A673 (cell line): ENCODE results near the gene RAB44. TPM values are rescaled to one million over a fixed set of nuclear protein-coding genes. Genes with fewer than 3 reads are reported as not detected.

Experiments used
- BruUV-seq: library from RNA; stranded (reverse); fragments of 400-500 nt; replicated peaks from 2 replicates; lab custom pipeline; 2021; lab: Mats Ljungman, UMichigan
- CTCF ChIA-PET: fragments of 300-600 bp; sonication (Branson Sonifier 250); formaldehyde crosslinking; loops from one replicate; lab custom pipeline; 2022; ENCODE audit warnings: antibody characterized with exemption; lab: Charles Lee
- POLR2A ChIA-PET: fragments of 300-600 bp; sonication (Branson Sonifier 250); formaldehyde crosslinking; loops from one replicate; lab custom pipeline; 2022; ENCODE audit warnings: antibody characterized with exemption; ENCODE audit not compliant: low non-redundant PET; lab: Charles Lee
- DNase-seq: peaks from one replicate; pipeline ENCODE4 v3.0.0-alpha.2; 2015; ENCODE audit warnings: low spot score
- H3K27ac ChIP-seq: fragments of 200-600 bp; sonication (generic); 2 replicates; pipeline ENCODE4 v1.5.1; 2016; ENCODE audit warnings: mixed run types, low read depth, mild to moderate bottlenecking, mixed read lengths, antibody characterized with exemption, low read length; ENCODE audit not compliant: poor library complexity, severe bottlenecking
- H3K27me3 ChIP-seq: fragments of 200-600 bp; sonication (generic); replicated peaks from 2 replicates; pipeline ENCODE4 v1.6.1; 2017; ENCODE audit warnings: mixed run types, low read depth, mild to moderate bottlenecking, mixed read lengths, antibody characterized with exemption, low read length; ENCODE audit not compliant: insufficient read depth, poor library complexity
- H3K36me3 ChIP-seq: fragments of 200-600 bp; sonication (generic); 2 replicates; pipeline ENCODE4 v1.6.1; 2016; ENCODE audit warnings: mixed run types, mild to moderate bottlenecking, mixed read lengths, antibody characterized with exemption, low read length; ENCODE audit not compliant: insufficient read depth, poor library complexity, severe bottlenecking
- H3K4me1 ChIP-seq: fragments of 200-600 bp; sonication (generic); 2 replicates; pipeline ENCODE4 v1.6.1; 2017; ENCODE audit warnings: mixed run types, mild to moderate bottlenecking, mixed read lengths, antibody characterized with exemption, low read length; ENCODE audit not compliant: insufficient read depth, poor library complexity, severe bottlenecking
- H3K4me3 ChIP-seq: fragments of 200-600 bp; sonication (generic); 2 replicates; pipeline ENCODE4 v1.5.1; 2016; ENCODE audit warnings: low read depth, mixed run types, mild to moderate bottlenecking, mixed read lengths, low read length; ENCODE audit not compliant: poor library complexity, severe bottlenecking
- H3K9me3 ChIP-seq: fragments of 200-600 bp; sonication (generic); 2 replicates; pipeline ENCODE4 v1.6.1; 2016; ENCODE audit warnings: mixed run types, low read depth, mild to moderate bottlenecking, mixed read lengths, antibody characterized with exemption, low read length; ENCODE audit not compliant: poor library complexity, severe bottlenecking
- CTCF ChIP-seq: fragments of 300-800, 200-600 bp; sonication (generic); conservative IDR thresholded peaks from 2 replicates; pipeline ENCODE4 v1.5.1; 2017; ENCODE audit warnings: low read depth, mild to moderate bottlenecking, antibody characterized with exemption, low read length, moderate library complexity, mixed read lengths
- EZH2 ChIP-seq: fragments of 200-600 bp; sonication (generic); IDR thresholded peaks from 2 replicates; pipeline ENCODE4 v1.6.1; 2017; ENCODE audit warnings: borderline replicate concordance, low read depth, mild to moderate bottlenecking, mixed read lengths, antibody characterized with exemption, low read length; ENCODE audit not compliant: poor library complexity, severe bottlenecking
- intact Hi-C: fragments of 100-400 bp; cut with micrococcal nuclease; formaldehyde crosslinking; loops from one replicate; pipeline ENCODE4 v1.10.0; 2022; ENCODE audit not compliant: unreplicated experiment
- total RNA-seq: library from RNA; stranded (reverse); gene quantifications from 2 replicates; pipeline ENCODE4 v1.2.3, GENCODE V29; 2021

Gene RAB44
- total RNA-seq, 1 experiment from 2014 or later: not detected

GRCh38 chr6:36685166-36685924, 12.3 kb upstream of the RAB44 start:
- no peak for DNase-seq
- ChIA-PET POLR2A (interaction anchor here (0.7 kb wide), 1 partner anchor 8 kb away, joined by 4 read pairs; no protein-coding TSS in a partner anchor), CTCF (no interaction called here)
- Histone ChIP-seq H3K36me3 (peaks cover 8% of the 10 kb centered on the region), H3K27ac (no peak overlapping the region), H3K4me1 (peaks cover 15% of the 10 kb centered on the region), H3K9me3 (no peaks in the 10 kb centered on the region), H3K4me3 (no peak overlapping the region), H3K27me3 (no peaks in the 10 kb centered on the region)
- intact Hi-C loops: loop anchor here (10.0 kb wide), 1 partner anchor 261 kb away; no protein-coding TSS in a partner anchor
- TF ChIP-seq EZH2 (no peak), CTCF (no peak)
- no TSS peak for BruUV-seq

GRCh38 chr6:36685926-36686667, 11.5 kb upstream of the RAB44 start:
- POLR2A ChIA-PET: no interaction called here
- Histone ChIP-seq H3K4me1 (peaks cover 8% of the 10 kb centered on the region), H3K27me3 (no peaks in the 10 kb centered on the region), H3K9me3 (no peaks in the 10 kb centered on the region), H3K27ac (no peak overlapping the region), H3K36me3 (peaks cover 8% of the 10 kb centered on the region), H3K4me3 (no peak overlapping the region)
- intact Hi-C loops: loop anchor here (10.0 kb wide), 1 partner anchor 261 kb away; no protein-coding TSS in a partner anchor
- no peak for DNase-seq
- CTCF ChIA-PET: no interaction called here
- no peak for TF ChIP-seq EZH2
- TF ChIP-seq CTCF: no peak
- no TSS peak for BruUV-seq

- H3K36me3 ChIP-seq: peaks cover 8% of the 10 kb centered on the region
- POLR2A ChIA-PET: no interaction called here
- no TSS peak for BruUV-seq
- CTCF ChIA-PET: no interaction called here
- TF ChIP-seq EZH2 (no peak), CTCF (no peak)
- DNase-seq: no peak
- no peaks in the 10 kb centered on the region for H3K27me3 ChIP-seq
- H3K4me1 ChIP-seq: peaks cover 6% of the 10 kb centered on the region
- H3K9me3 ChIP-seq: no peaks in the 10 kb centered on the region
- no peak overlapping the region for H3K27ac ChIP-seq
- intact Hi-C loops: loop anchor here (10.0 kb wide), 1 partner anchor 262 kb away; no protein-coding TSS in a partner anchor
- no peak overlapping the region for H3K4me3 ChIP-seq
Measured at GRCh38 chr6:36686668-36687513, 10.7 kb upstream of the RAB44 start.
